SK-N-SH treated with all-trans-retinoic acid at 6 μM for 48 hours (cell line): Measurements from ENCODE around the gene GPRC6A.

Experiments
- ATAC-seq: fragments of 200-7000 bp; cut with Tn5 transposase; 3 replicates; pipeline ENCODE4 v1.9.1; 2020; ENCODE audit warnings: mild to moderate bottlenecking, moderate library complexity
- ARNTL ChIP-seq: fragments of 450-650 bp; formaldehyde crosslinking; IDR thresholded peaks from 2 replicates; pipeline ENCODE4 v1.5.0; 2020; ENCODE audit warnings: low read depth, mild to moderate bottlenecking, moderate library complexity, borderline replicate concordance
- CREB5 ChIP-seq: fragments of 250-450 bp; sonication (Bioruptor Pico); IDR thresholded peaks from 2 replicates; pipeline ENCODE4 v1.5.1; 2020; ENCODE audit warnings: low read depth, mild to moderate bottlenecking, moderate library complexity
- CSDC2 ChIP-seq: fragments of 250-450 bp; sonication (Bioruptor Pico); IDR thresholded peaks from 2 replicates; pipeline ENCODE4 v1.5.0; 2020; ENCODE audit warnings: mild to moderate bottlenecking, moderate library complexity
- CSRNP3 ChIP-seq: fragments of 250-450 bp; sonication (Bioruptor Pico); IDR thresholded peaks from 2 replicates; pipeline ENCODE4 v1.5.1; 2021; ENCODE audit warnings: mild to moderate bottlenecking, moderate library complexity
- ESRRG ChIP-seq: fragments of 250-450 bp; sonication (Bioruptor Pico); IDR thresholded peaks from 2 replicates; pipeline ENCODE4 v1.6.1; 2021; ENCODE audit warnings: mild to moderate bottlenecking
- GLIS3 ChIP-seq: fragments of 250-450 bp; sonication (Bioruptor Pico); IDR thresholded peaks from 2 replicates; pipeline ENCODE4 v1.5.0; 2020; ENCODE audit warnings: mild to moderate bottlenecking, moderate library complexity
- ISL1 ChIP-seq: fragments of 250-450 bp; sonication (Bioruptor Pico); IDR thresholded peaks from 2 replicates; pipeline ENCODE4 v2.1.2; 2022; ENCODE audit warnings: mild to moderate bottlenecking, moderate library complexity
- OSR1 ChIP-seq: fragments of 250-450 bp; sonication (Bioruptor Pico); IDR thresholded peaks from 2 replicates; pipeline ENCODE4 v1.8.0; 2022; ENCODE audit warnings: moderate library complexity, mild to moderate bottlenecking, inconsistent platforms
- POU6F1 ChIP-seq: fragments of 250-450 bp; sonication (Bioruptor Pico); IDR thresholded peaks from 2 replicates; pipeline ENCODE4 v1.8.0; 2021; ENCODE audit warnings: low read depth, mild to moderate bottlenecking, moderate library complexity, borderline replicate concordance
- PPARA ChIP-seq: fragments of 250-450 bp; sonication (Bioruptor Pico); IDR thresholded peaks from 2 replicates; pipeline ENCODE4 v1.5.0; 2020; ENCODE audit warnings: mild to moderate bottlenecking, borderline replicate concordance
- RARB ChIP-seq: fragments of 250-450 bp; sonication (Bioruptor Pico); IDR thresholded peaks from 2 replicates; pipeline ENCODE4 v1.8.0; 2021; ENCODE audit warnings: mild to moderate bottlenecking, moderate library complexity
- TOX ChIP-seq: fragments of 250-450 bp; sonication (Bioruptor Pico); IDR thresholded peaks from 2 replicates; pipeline ENCODE4 v1.8.0; 2021; ENCODE audit warnings: mild to moderate bottlenecking, moderate library complexity, borderline replicate concordance
- TSHZ2 ChIP-seq: fragments of 250-450 bp; sonication (Bioruptor Pico); IDR thresholded peaks from 2 replicates; pipeline ENCODE4 v1.5.0; 2020; ENCODE audit warnings: mild to moderate bottlenecking, moderate library complexity
- ZC3H10 ChIP-seq: fragments of 250-450 bp; sonication (Bioruptor Pico); IDR thresholded peaks from 2 replicates; pipeline ENCODE4 v1.5.1; 2021; ENCODE audit warnings: mild to moderate bottlenecking, moderate library complexity
- ZFP3 ChIP-seq: fragments of 250-450 bp; sonication (Bioruptor Pico); IDR thresholded peaks from 2 replicates; pipeline ENCODE4 v1.5.0; 2020; ENCODE audit warnings: mild to moderate bottlenecking, moderate library complexity
- ZFP30 ChIP-seq: fragments of 450-650 bp; formaldehyde crosslinking; IDR thresholded peaks from 2 replicates; pipeline ENCODE4 v1.5.0; 2022; ENCODE audit warnings: mild to moderate bottlenecking, moderate library complexity
- ZNF565 ChIP-seq: fragments of 450-650 bp; formaldehyde crosslinking; conservative IDR thresholded peaks from 2 replicates; pipeline ENCODE4 v1.5.0; 2020; ENCODE audit warnings: low read depth, mild to moderate bottlenecking, moderate library complexity
- ZNF70 ChIP-seq: fragments of 450-650 bp; formaldehyde crosslinking; IDR thresholded peaks from 2 replicates; pipeline ENCODE4 v1.5.0; 2020; ENCODE audit warnings: mild to moderate bottlenecking, moderate library complexity
- ZNF8 ChIP-seq: fragments of 450-650 bp; formaldehyde crosslinking; IDR thresholded peaks from 2 replicates; pipeline ENCODE4 v1.5.0; 2020; ENCODE audit warnings: mild to moderate bottlenecking, moderate library complexity

Gene GPRC6A

GRCh38 chr6:116773886-116774285 is 55.0 kb downstream of the GPRC6A start:
- TF ChIP-seq POU6F1 (CRISPR knock-in tag): no peak
- no peak for TF ChIP-seq CREB5 (CRISPR knock-in tag)
- no peak for TF ChIP-seq TSHZ2
- TF ChIP-seq GLIS3: no peak
- TF ChIP-seq ZC3H10 (CRISPR knock-in tag): no peak
- no peak for TF ChIP-seq TOX (CRISPR knock-in tag)
- no peak for TF ChIP-seq OSR1 (CRISPR knock-in tag)
- no peak for TF ChIP-seq ZNF565 (CRISPR knock-in tag)
- TF ChIP-seq ARNTL (CRISPR knock-in tag): no peak
- no peak for TF ChIP-seq ESRRG
- no peak for TF ChIP-seq ZNF8 (CRISPR knock-in tag)
- no peak for TF ChIP-seq ZFP30 (CRISPR knock-in tag)
- TF ChIP-seq CSRNP3 (CRISPR knock-in tag): no peak
- TF ChIP-seq, all 23 proteins: peak for 0

GRCh38 chr6:116772450-116772849 is 56.4 kb downstream of the GPRC6A start:
- TF ChIP-seq CSDC2 (CRISPR knock-in tag): no peak
- no peak for TF ChIP-seq ISL1 (CRISPR knock-in tag)
- no peak for TF ChIP-seq CREB5 (CRISPR knock-in tag)
- no peak for TF ChIP-seq TOX (CRISPR knock-in tag)
- no peak for TF ChIP-seq ZNF8 (CRISPR knock-in tag)
- no peak for TF ChIP-seq ZNF70 (CRISPR knock-in tag)
- no peak for TF ChIP-seq ZFP3 (CRISPR knock-in tag)
- no peak for TF ChIP-seq ESRRG
- no peak for TF ChIP-seq ARNTL (CRISPR knock-in tag)
- no peak for TF ChIP-seq ZC3H10 (CRISPR knock-in tag)
- no peak for TF ChIP-seq CSRNP3 (CRISPR knock-in tag)
- no peak for TF ChIP-seq PPARA (CRISPR knock-in tag)
- TF ChIP-seq OSR1 (CRISPR knock-in tag): no peak
- no peak for TF ChIP-seq ZFP30 (CRISPR knock-in tag)
- TF ChIP-seq TSHZ2: no peak
- TF ChIP-seq POU6F1 (CRISPR knock-in tag): no peak
- no peak for TF ChIP-seq RARB (CRISPR knock-in tag)
- no peak for ATAC-seq

More at GRCh38 chr6:116773886-116774285, 55.0 kb downstream of the GPRC6A start:
- ATAC-seq: no peak
